ENCODE data around the gene HPN. TPM values are rescaled to one million over a fixed set of nuclear protein-coding genes. Genes with fewer than 3 reads are reported as not detected.

The HPN gene
- total and polyA plus RNA-seq, 2 of the 13 experiments (the other 11 are each of a cell fraction or from before 2014, with no cell fraction given): 46.7 to 261 TPM

- TF ChIP-seq ZNF749 (CRISPR knock-in tag; IDR thresholded peaks at IDR 0.05; ENCODE audit: borderline replicate concordance): 0 out of 2 replicates have a peak, but pooled peaks have one; percentile 42
- TF ChIP-seq SALL1 (CRISPR knock-in tag; IDR thresholded peaks at IDR 0.05): 0 out of 2 replicates have a peak, but pooled peaks have one; percentile 5
- peak; percentile 32; the same call in 1 of the 2 replicates for TF ChIP-seq NFYC (CRISPR knock-in tag; IDR thresholded peaks at IDR 0.05)
- TF ChIP-seq PBX2 (CRISPR knock-in tag; IDR thresholded peaks at IDR 0.05): peak; percentile 54; the same call in 1 of the 2 replicates
- TF ChIP-seq FOXO1 (CRISPR knock-in tag; IDR thresholded peaks at IDR 0.05): 0 out of 2 replicates have a peak, but pooled peaks have one; percentile 21
- no peak for TF ChIP-seq ZNF263 (CRISPR knock-in tag; IDR thresholded peaks at IDR 0.05)
- TF ChIP-seq POLR2AphosphoS2 (IDR thresholded peaks at IDR 0.05; ENCODE audit: low read depth, low read length): no peak
- 0 out of 2 replicates have a peak, but pooled peaks have one; percentile 7 for TF ChIP-seq CEBPG (CRISPR knock-in tag; IDR thresholded peaks at IDR 0.05)
- TF ChIP-seq ZBTB8A (CRISPR knock-in tag; IDR thresholded peaks at IDR 0.05; ENCODE audit: borderline replicate concordance, low read depth): no peak
- peak; percentile 69 for TF ChIP-seq ZNF281 (CRISPR knock-in tag; IDR thresholded peaks at IDR 0.05; ENCODE audit: borderline replicate concordance)
- TF ChIP-seq ZNF33B (CRISPR knock-in tag; IDR thresholded peaks at IDR 0.05): no peak
- peak; percentile 29; the same call in 1 of the 2 replicates for TF ChIP-seq ZNF333 (CRISPR knock-in tag; IDR thresholded peaks at IDR 0.05; ENCODE audit: borderline replicate concordance)
- peak; percentile 31 for TF ChIP-seq SRSF1 (optimal IDR thresholded peaks at IDR 0.05; ENCODE audit: low read depth, low read length)
- TF ChIP-seq GMEB1 (CRISPR knock-in tag; IDR thresholded peaks at IDR 0.05; ENCODE audit: borderline replicate concordance): no peak
- no peak for TF ChIP-seq HDAC1 (CRISPR knock-in tag; IDR thresholded peaks at IDR 0.05)
- no peak for TF ChIP-seq ZNF784 (CRISPR knock-in tag; IDR thresholded peaks at IDR 0.05; ENCODE audit: borderline replicate concordance)
- TF ChIP-seq ZNF343 (CRISPR knock-in tag; IDR thresholded peaks at IDR 0.05): 0 out of 2 replicates have a peak, but pooled peaks have one; percentile 16
- no peak for TF ChIP-seq PHF20 (CRISPR knock-in tag; IDR thresholded peaks at IDR 0.05)
- peak; percentile 40; the same call in 1 of the 2 replicates for TF ChIP-seq TFAP4 (IDR thresholded peaks at IDR 0.05; ENCODE audit: borderline replicate concordance, low read depth)
- no peak for TF ChIP-seq ASH2L (IDR thresholded peaks at IDR 0.05; ENCODE audit: insufficient read length, low read depth, low read length)
- peak; percentile 14; the same call in 1 of the 2 replicates for TF ChIP-seq PITX1 (CRISPR knock-in tag; IDR thresholded peaks at IDR 0.05)
- TF ChIP-seq ZNF83 (CRISPR knock-in tag; IDR thresholded peaks at IDR 0.05; ENCODE audit: borderline replicate concordance): no peak
- TF ChIP-seq RFX5 (IDR thresholded peaks at IDR 0.05; ENCODE audit: low read depth, low read length): no peak
- TF ChIP-seq EHMT2 (IDR thresholded peaks at IDR 0.05; ENCODE audit: borderline replicate concordance, low read depth, low read length): no peak
These were observed at the start of gene HPN (continued) for GRCh38 chr19:35041548-35042055.
